Astrocyte (in vitro differentiated cells and primary cell): ENCODE data around the gene OR1L8. TPM values are rescaled to one million over a fixed set of nuclear protein-coding genes. Genes with fewer than 3 reads are reported as not detected.

Source experiments
- DNase-seq: peaks from one replicate; pipeline ENCODE4 v3.0.0-alpha.2; 2010; ENCODE audit warnings: low read depth
- FAIRE-seq: peaks from 2 replicates; lab custom pipeline; 2011; peaks lifted over from hg19 to GRCh38; lab: Jason Lieb, UNC
- H2AFZ ChIP-seq: 2 replicates; pipeline ENCODE4 v1.6.0; 2012; ENCODE audit warnings: low read depth, low read length, inconsistent platforms
- H3K27ac ChIP-seq: 2 replicates; pipeline ENCODE4 v1.5.1; 2011; ENCODE audit warnings: low read depth, low read length, inconsistent platforms
- H3K27me3 ChIP-seq: 2 replicates; pipeline ENCODE4 v1.6.0; 2011; ENCODE audit warnings: low read length, inconsistent platforms; ENCODE audit not compliant: insufficient read depth
- H3K36me3 ChIP-seq: 2 replicates; pipeline ENCODE4 v1.5.1; 2011; ENCODE audit warnings: low read length, inconsistent platforms; ENCODE audit not compliant: insufficient read depth
- H3K4me1 ChIP-seq: 2 replicates; pipeline ENCODE4 v1.5.1; 2011; ENCODE audit warnings: low read length, inconsistent platforms; ENCODE audit not compliant: insufficient read depth
- H3K4me2 ChIP-seq: 2 replicates; pipeline ENCODE4 v1.6.0; 2012; ENCODE audit warnings: low read length, inconsistent platforms
- H3K4me3 ChIP-seq: 2 replicates; pipeline ENCODE4 v1.5.1; 2011; ENCODE audit warnings: low read depth, mild to moderate bottlenecking, low read length, inconsistent platforms; ENCODE audit not compliant: insufficient read depth
- H3K79me2 ChIP-seq: 2 replicates; pipeline ENCODE4 v1.6.0; 2012; ENCODE audit warnings: mild to moderate bottlenecking, low read length, inconsistent platforms; ENCODE audit not compliant: insufficient read depth
- H3K9ac ChIP-seq: 2 replicates; pipeline ENCODE4 v1.6.0; 2012; ENCODE audit warnings: mild to moderate bottlenecking, low read length, inconsistent platforms
- H3K9me3 ChIP-seq: 2 replicates; pipeline ENCODE4 v1.5.1; 2012; ENCODE audit warnings: low read depth, mild to moderate bottlenecking, low read length, inconsistent platforms; ENCODE audit not compliant: insufficient read depth
- H4K20me1 ChIP-seq: 2 replicates; pipeline ENCODE4 v1.6.0; 2012; ENCODE audit warnings: low read length, inconsistent platforms; ENCODE audit not compliant: insufficient read depth
- H3K27ac Mint-ChIP-seq: one replicate; pipeline ENCODE4 v1.8.0; 2021; ENCODE audit warnings: mild to moderate bottlenecking, mixed read lengths; ENCODE audit not compliant: unreplicated experiment
- H3K27me3 Mint-ChIP-seq: one replicate; pipeline ENCODE4 v1.8.0; 2021; ENCODE audit warnings: low read depth, mixed read lengths; ENCODE audit not compliant: unreplicated experiment
- H3K36me3 Mint-ChIP-seq: one replicate; pipeline ENCODE4 v1.8.0; 2021; ENCODE audit warnings: low read depth, mixed read lengths; ENCODE audit not compliant: unreplicated experiment
- H3K4me1 Mint-ChIP-seq: one replicate; pipeline ENCODE4 v1.8.0; 2021; ENCODE audit warnings: low read depth, mixed read lengths; ENCODE audit not compliant: unreplicated experiment
- H3K4me3 Mint-ChIP-seq: one replicate; pipeline ENCODE4 v1.8.0; 2021; ENCODE audit warnings: mild to moderate bottlenecking, moderate library complexity, mixed read lengths; ENCODE audit not compliant: unreplicated experiment
- H3K9me3 Mint-ChIP-seq: one replicate; pipeline ENCODE4 v1.8.0; 2021; ENCODE audit warnings: mild to moderate bottlenecking, mixed read lengths; ENCODE audit not compliant: unreplicated experiment
- EZH2 ChIP-seq: IDR thresholded peaks from 2 replicates; pipeline ENCODE4 v1.6.1; 2012; ENCODE audit warnings: mild to moderate bottlenecking, low read length, inconsistent platforms; ENCODE audit not compliant: insufficient read depth
- total RNA-seq: library from RNA; stranded (reverse); gene quantifications from 2 replicates; pipeline ENCODE4 v1.2.1, GENCODE V29; 2021
- TF ChIP-seq, protein P1 (sequence below): IDR thresholded peaks from 2 replicates; pipeline ENCODE4 v1.5.1; 2011; ENCODE audit warnings: low read depth, mild to moderate bottlenecking, inconsistent platforms, low read length, moderate library complexity; ENCODE audit not compliant: insufficient read depth

The OR1L8 gene
- total RNA-seq, 1 donor from 2014 or later = not detected

- Mint-ChIP-seq H3K36me3 (no peaks in the 10 kb centered on the region), H3K9me3 (peaks cover 4% of the 10 kb centered on the region), H3K4me1 (no peaks in the 10 kb centered on the region), H3K4me3 (no peak within 1 kb of the TSS), H3K27ac (no peak within 1 kb of the TSS), H3K27me3 (peaks cover 3% of the 10 kb centered on the region)
- Histone ChIP-seq H3K4me2 (no peak within 1 kb of the TSS), H3K9me3 (peaks cover 3% of the 10 kb centered on the region), H3K4me3 (no peak within 1 kb of the TSS), H2AFZ (no peak within 1 kb of the TSS), H3K27me3 (no peaks in the 10 kb centered on the region), H3K9ac (no peak within 1 kb of the TSS), H3K27ac (no peak within 1 kb of the TSS), H3K79me2 (no peaks in the 10 kb centered on the region), H4K20me1 (no peaks in the 10 kb centered on the region), H3K36me3 (no peaks in the 10 kb centered on the region), H3K4me1 (no peaks in the 10 kb centered on the region)
- TF ChIP-seq, protein P1, sequence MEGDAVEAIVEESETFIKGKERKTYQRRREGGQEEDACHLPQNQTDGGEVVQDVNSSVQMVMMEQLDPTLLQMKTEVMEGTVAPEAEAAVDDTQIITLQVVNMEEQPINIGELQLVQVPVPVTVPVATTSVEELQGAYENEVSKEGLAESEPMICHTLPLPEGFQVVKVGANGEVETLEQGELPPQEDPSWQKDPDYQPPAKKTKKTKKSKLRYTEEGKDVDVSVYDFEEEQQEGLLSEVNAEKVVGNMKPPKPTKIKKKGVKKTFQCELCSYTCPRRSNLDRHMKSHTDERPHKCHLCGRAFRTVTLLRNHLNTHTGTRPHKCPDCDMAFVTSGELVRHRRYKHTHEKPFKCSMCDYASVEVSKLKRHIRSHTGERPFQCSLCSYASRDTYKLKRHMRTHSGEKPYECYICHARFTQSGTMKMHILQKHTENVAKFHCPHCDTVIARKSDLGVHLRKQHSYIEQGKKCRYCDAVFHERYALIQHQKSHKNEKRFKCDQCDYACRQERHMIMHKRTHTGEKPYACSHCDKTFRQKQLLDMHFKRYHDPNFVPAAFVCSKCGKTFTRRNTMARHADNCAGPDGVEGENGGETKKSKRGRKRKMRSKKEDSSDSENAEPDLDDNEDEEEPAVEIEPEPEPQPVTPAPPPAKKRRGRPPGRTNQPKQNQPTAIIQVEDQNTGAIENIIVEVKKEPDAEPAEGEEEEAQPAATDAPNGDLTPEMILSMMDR = no peak
- no peak for TF ChIP-seq EZH2
- FAIRE-seq = no peak
- no peak for DNase-seq
Measured at GRCh38 chr9:122527193-122527592, 56.0 kb downstream of the OR1L8 start, which contains the start of gene OR1N1. TSS of gene OR1N1 (minus strand) at chr9:122527293. CDS start at chr9:122527293, 0 bp downstream.

- Mint-ChIP-seq H3K4me1 (no peaks in the 10 kb centered on the region), H3K9me3 (peaks cover 4% of the 10 kb centered on the region), H3K27ac (no peak overlapping the region), H3K36me3 (no peaks in the 10 kb centered on the region), H3K27me3 (peaks cover 3% of the 10 kb centered on the region), H3K4me3 (no peak overlapping the region)
- no peak overlapping the region for H3K4me3 ChIP-seq
- peaks cover 3% of the 10 kb centered on the region for H3K9me3 ChIP-seq
- H3K79me2 ChIP-seq = no peaks in the 10 kb centered on the region
- TF ChIP-seq EZH2 = no peak
- TF ChIP-seq, protein P1 = no peak
- no peak overlapping the region for H3K9ac ChIP-seq
- no peaks in the 10 kb centered on the region for H3K4me1 ChIP-seq
- DNase-seq (no peak), FAIRE-seq (no peak)
- H4K20me1 ChIP-seq = no peaks in the 10 kb centered on the region
- H3K4me2 ChIP-seq = no peak overlapping the region
- H3K36me3 ChIP-seq = no peaks in the 10 kb centered on the region
- no peak overlapping the region for H2AFZ ChIP-seq
- H3K27me3 ChIP-seq = no peaks in the 10 kb centered on the region
- no peak overlapping the region for H3K27ac ChIP-seq
Measured at GRCh38 chr9:122526602-122527001, 56.6 kb downstream of the OR1L8 start.

DNA sequence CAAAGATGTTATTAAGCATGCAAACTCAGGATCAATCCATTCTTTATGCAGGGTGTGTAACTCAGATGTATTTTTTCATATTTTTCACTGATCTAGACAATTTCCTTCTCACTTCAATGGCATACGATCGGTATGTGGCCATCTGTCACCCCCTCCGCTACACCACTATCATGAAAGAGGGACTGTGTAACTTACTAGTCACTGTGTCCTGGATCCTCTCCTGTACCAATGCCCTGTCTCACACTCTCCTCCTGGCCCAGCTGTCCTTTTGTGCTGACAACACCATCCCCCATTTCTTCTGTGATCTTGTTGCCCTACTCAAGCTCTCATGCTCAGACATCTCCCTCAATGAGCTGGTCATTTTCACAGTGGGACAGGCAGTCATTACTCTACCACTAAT lies 63.8 kb downstream of the OR1L8 start:
- Histone ChIP-seq H3K79me2 (no peaks in the 10 kb centered on the region), H3K4me3 (no peak overlapping the region), H3K27me3 (no peaks in the 10 kb centered on the region), H3K27ac (no peak overlapping the region), H2AFZ (no peak overlapping the region), H3K4me2 (no peak overlapping the region), H3K4me1 (no peaks in the 10 kb centered on the region), H4K20me1 (no peaks in the 10 kb centered on the region), H3K9me3 (no peaks in the 10 kb centered on the region), H3K36me3 (no peaks in the 10 kb centered on the region), H3K9ac (no peak overlapping the region)
- no peak for TF ChIP-seq EZH2
- TF ChIP-seq, protein P1 = no peak
- Mint-ChIP-seq H3K36me3 (no peaks in the 10 kb centered on the region), H3K4me3 (no peak overlapping the region), H3K9me3 (no peaks in the 10 kb centered on the region), H3K4me1 (no peaks in the 10 kb centered on the region), H3K27me3 (peaks cover 9% of the 10 kb centered on the region), H3K27ac (no peak overlapping the region)
- no peak for FAIRE-seq
- DNase-seq = no peak
